GM12878 (cell line): Measurements from ENCODE around the gene ZNF107.

ENCODE experiments used
- CBX5 ChIP-seq: sonication (generic); IDR thresholded peaks from 2 replicates; pipeline ENCODE4 v1.6.1; 2016; ENCODE audit warnings: low read depth, moderate library complexity, mild to moderate bottlenecking, inconsistent platforms
- CHD4 ChIP-seq: fragments of 200-600 bp; sonication (generic); IDR thresholded peaks from 2 replicates; pipeline ENCODE4 v1.6.1; 2016; ENCODE audit warnings: mild to moderate bottlenecking
- EGR1 ChIP-seq, 2 experiments: IDR thresholded peaks; 1 replicate in 1 of 2; 2 replicates in 1 of 2; pipeline ENCODE4 v1.6.1; 2011 to 2012; ENCODE audit warnings: low read depth in 2 of 2, low read length in 2 of 2, borderline replicate concordance in 1 of 2, mild to moderate bottlenecking in 1 of 2, moderate library complexity in 1 of 2
- EZH2 ChIP-seq: IDR thresholded peaks from 2 replicates; pipeline ENCODE4 v1.6.1; 2012; ENCODE audit warnings: low read depth, mild to moderate bottlenecking, control low read depth, inconsistent platforms, low read length, borderline replicate concordance; ENCODE audit not compliant: control insufficient read depth
- HDAC2 ChIP-seq: fragments of 200-600 bp; sonication (generic); IDR thresholded peaks from 2 replicates; pipeline ENCODE4 v1.6.1; 2017
- NFXL1 ChIP-seq: fragments of 450-650 bp; IDR thresholded peaks from 2 replicates; pipeline ENCODE4 v1.6.1; 2017; ENCODE audit warnings: antibody characterized with exemption, mild to moderate bottlenecking, borderline replicate concordance
- NFYA ChIP-seq: IDR thresholded peaks from 2 replicates; pipeline ENCODE4 v1.6.1; 2011; ENCODE audit warnings: low read depth, mild to moderate bottlenecking, low read length, improper control_type of control experiment, borderline replicate concordance
- NR2F1 ChIP-seq: fragments of 450-650 bp; conservative IDR thresholded peaks from 2 replicates; pipeline ENCODE4 v1.6.1; 2017; ENCODE audit warnings: mild to moderate bottlenecking
- POLR2A ChIP-seq: IDR thresholded peaks from 2 replicates; pipeline ENCODE4 v1.6.1; 2011; ENCODE audit warnings: low read depth, mild to moderate bottlenecking, low read length
- SMC3 ChIP-seq: IDR thresholded peaks from 2 replicates; pipeline ENCODE4 v1.6.1; 2011; ENCODE audit warnings: low read length, improper control_type of control experiment, borderline replicate concordance
- YY1 ChIP-seq: IDR thresholded peaks from 2 replicates; pipeline ENCODE4 v1.6.1; 2011; ENCODE audit warnings: low read depth, mild to moderate bottlenecking, low read length
- TF ChIP-seq, protein P1 (sequence below): IDR thresholded peaks from 2 replicates; pipeline ENCODE4 v1.6.1; 2012; ENCODE audit warnings: low read depth, low read length, improper control_type of control experiment
- TF ChIP-seq, protein P2 (sequence below), 3 experiments: IDR thresholded peaks in 2 of 3; conservative IDR thresholded peaks in 1 of 3; 2 replicates each; pipeline ENCODE4 v1.5.1; 2011; ENCODE audit warnings: low read depth in 3 of 3, low read length in 3 of 3, mild to moderate bottlenecking in 3 of 3, control low read depth in 2 of 3, moderate library complexity in 2 of 3, inconsistent platforms in 1 of 3, mixed read lengths in 1 of 3; ENCODE audit not compliant: control insufficient read depth in 2 of 3, insufficient read depth in 1 of 3; ENCODE audit errors: extremely low read depth in 1 of 3
- TF ChIP-seq, protein P3 (sequence below): IDR thresholded peaks from 2 replicates; pipeline ENCODE4 v1.6.1; 2012; ENCODE audit warnings: low read depth, low read length, improper control_type of control experiment

DNA sequence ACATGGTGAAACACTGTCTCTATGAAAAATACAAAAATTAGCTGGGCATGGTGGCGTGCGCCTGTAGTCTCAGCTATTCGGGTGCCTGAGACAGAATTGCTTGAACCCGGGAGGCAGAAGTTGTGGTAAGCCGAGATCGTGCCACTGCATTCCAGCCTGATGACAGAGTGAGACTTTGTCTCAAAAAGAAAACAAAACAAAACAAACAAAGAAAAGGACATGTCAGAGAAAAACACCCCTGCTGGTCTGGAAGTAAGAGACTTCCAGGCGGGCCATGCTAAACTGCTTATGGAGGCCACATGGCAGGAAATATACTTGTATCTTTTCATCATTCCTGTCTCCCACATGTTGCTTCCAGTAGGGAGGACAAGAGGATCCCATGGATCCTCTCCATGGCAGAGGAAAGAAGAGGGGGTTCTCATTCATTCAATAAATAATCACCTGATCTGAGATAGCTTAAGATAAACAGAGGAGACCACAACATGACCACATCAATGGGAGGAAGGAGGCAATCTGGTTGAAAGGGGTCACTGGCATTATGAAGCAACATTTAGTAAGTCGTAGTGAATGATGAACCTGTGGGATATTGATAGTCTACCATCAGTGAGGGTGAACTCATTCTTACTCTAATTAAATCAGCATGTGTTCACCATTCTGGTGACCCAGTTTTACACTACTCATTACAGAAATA is 67.8 kb downstream of the ZNF107 start:
- TF ChIP-seq CBX5 (no peak), NR2F1 (no peak), SMC3 (no peak), EZH2 (no peak), EGR1 (IDR thresholded peaks at IDR 0.05; ENCODE audit: borderline replicate concordance in 1 of 2, low read depth in 2 of 2, low read length in 2 of 2) (no peak), NFYA (no peak), YY1 (no peak), POLR2A (no peak), HDAC2 (no peak), CHD4 (no peak), NFXL1 (no peak)
- TF ChIP-seq, protein P1, sequence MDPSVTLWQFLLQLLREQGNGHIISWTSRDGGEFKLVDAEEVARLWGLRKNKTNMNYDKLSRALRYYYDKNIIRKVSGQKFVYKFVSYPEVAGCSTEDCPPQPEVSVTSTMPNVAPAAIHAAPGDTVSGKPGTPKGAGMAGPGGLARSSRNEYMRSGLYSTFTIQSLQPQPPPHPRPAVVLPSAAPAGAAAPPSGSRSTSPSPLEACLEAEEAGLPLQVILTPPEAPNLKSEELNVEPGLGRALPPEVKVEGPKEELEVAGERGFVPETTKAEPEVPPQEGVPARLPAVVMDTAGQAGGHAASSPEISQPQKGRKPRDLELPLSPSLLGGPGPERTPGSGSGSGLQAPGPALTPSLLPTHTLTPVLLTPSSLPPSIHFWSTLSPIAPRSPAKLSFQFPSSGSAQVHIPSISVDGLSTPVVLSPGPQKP = no peak
- TF ChIP-seq, protein P2, sequence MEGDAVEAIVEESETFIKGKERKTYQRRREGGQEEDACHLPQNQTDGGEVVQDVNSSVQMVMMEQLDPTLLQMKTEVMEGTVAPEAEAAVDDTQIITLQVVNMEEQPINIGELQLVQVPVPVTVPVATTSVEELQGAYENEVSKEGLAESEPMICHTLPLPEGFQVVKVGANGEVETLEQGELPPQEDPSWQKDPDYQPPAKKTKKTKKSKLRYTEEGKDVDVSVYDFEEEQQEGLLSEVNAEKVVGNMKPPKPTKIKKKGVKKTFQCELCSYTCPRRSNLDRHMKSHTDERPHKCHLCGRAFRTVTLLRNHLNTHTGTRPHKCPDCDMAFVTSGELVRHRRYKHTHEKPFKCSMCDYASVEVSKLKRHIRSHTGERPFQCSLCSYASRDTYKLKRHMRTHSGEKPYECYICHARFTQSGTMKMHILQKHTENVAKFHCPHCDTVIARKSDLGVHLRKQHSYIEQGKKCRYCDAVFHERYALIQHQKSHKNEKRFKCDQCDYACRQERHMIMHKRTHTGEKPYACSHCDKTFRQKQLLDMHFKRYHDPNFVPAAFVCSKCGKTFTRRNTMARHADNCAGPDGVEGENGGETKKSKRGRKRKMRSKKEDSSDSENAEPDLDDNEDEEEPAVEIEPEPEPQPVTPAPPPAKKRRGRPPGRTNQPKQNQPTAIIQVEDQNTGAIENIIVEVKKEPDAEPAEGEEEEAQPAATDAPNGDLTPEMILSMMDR (IDR thresholded peaks at IDR 0.05 in 2 of 3, conservative IDR thresholded peaks at IDR 0.05 in 1 of 3; ENCODE audit: control insufficient read depth in 2 of 3, extremely low read depth in 1 of 3, insufficient read depth in 1 of 3, low read depth in 3 of 3, low read length in 3 of 3) = no peak
- TF ChIP-seq, protein P3, sequence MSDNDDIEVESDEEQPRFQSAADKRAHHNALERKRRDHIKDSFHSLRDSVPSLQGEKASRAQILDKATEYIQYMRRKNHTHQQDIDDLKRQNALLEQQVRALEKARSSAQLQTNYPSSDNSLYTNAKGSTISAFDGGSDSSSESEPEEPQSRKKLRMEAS = no peak
